ENCODE measurements around the gene CALD1.

The CALD1 gene

DNA sequence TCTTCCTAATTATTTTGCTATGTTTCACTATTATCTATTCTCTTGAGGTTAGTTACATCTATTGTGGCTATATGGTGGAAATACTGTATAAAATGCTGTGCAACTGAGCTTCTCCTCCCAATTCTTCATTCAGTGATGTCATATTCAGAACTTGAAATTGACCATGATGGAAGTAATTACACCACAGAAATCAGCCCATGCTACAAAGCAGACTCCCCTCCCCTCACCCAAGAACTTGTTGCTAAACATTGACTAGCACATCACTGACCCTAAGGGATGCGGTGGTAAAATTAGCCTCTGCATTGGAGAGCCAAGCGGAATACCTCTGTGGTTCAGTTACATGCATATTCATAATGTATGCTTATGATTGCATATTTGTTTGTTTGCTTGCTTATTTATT lies 8.8 kb downstream of the CALD1 start:
- no peak for DNase-seq

DNA sequence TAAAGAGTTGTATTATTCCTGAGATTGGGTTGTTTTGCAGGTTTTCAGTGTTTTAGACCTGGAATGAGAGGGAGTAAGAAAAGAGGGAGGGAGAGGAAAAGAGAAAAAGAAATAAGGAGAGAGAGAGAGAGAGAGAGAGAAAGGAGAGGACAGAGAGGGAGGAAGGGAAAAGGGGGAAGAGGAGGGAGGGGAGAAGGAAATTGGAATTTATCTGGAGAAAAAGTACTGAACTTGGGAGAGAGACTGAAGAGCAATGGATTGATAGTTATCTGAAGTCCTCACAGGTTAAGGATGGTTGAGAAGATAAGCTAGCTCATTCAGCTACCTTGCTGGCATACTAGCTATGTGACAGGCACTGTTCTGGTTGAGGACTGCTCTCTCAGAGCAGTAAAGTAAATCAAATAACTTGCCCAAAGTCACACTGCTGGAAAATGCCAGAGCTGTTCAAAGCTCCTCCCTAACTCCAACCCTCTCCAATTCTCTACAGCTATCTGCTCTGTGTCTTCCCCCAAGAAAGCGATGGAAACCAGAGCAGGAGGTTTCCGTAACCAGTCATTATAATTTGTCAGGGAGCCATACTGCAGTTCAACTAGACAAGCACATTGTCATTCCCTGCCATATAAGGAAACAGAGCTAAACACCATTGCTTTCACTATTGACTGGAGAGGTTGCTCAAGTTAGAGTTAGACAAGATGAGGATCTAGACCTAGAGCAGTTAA lies 10.7 kb downstream of the CALD1 start:
- no peak for DNase-seq

DNA sequence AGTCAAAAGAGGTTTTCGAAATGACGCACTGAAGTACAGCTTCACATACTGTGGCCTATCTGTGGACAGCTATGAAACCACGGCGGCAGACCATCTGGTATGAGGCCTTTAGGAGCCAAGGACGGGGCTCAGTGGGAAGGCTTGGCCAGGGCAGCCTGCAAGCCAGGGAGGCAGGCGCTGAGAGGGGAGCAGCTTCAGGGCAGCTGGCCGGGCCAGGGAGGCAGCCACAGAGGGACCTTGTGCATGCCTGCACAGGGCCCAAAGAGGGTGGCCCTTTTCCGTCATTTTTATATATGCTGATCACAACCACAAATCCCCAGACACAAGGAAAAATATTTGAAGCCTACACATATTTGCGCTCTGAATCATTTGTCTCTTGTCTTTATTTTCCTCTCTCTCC lies 13.5 kb downstream of the CALD1 start:
- DNase-seq = no peak

DNA sequence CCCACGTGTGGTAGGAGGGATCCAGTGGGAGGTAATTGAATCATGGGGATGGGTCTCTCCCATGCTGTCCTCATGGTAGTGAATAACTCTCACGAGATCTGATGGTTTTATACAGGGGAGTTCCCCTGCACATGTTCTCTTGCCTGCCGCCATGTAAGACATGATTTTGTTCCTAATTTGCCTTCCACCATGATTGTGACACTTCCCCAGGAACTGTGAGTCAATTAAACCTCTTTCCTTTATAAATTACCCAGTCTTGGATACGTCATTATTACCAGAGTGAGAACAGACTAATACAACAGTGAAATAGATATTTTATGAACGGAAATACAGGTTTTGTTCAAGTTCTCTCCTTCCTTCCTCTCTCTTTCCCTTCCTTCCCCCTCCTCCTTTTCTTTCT lies 15.8 kb downstream of the CALD1 start:
- DNase-seq = no peak

GRCh38 chr7:134798155-134798554 lies 18.7 kb downstream of the CALD1 start:
- DNase-seq = no peak

GRCh38 chr7:134799377-134799776 lies 19.9 kb downstream of the CALD1 start:
- no peak for DNase-seq

DNA sequence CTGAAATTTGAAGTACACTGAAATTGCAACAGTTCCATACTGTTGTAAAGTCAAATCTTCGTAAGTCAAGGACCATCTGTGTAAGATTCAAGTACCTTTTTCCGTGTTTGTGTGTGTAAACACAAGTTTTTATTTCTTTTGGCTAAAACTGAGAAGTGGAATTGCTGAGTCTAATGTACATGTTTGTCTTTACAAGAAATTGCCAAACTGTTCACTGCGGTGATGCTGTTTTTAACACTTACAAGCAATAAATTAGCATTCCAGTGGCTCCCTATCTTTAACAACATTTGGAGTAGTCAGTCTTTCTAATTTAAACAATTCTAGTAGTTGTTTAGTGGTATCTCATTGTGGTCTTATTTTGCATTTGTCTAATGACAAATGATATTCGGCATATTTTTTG lies 23.3 kb downstream of the CALD1 start:
- DNase-seq = no peak

DNA sequence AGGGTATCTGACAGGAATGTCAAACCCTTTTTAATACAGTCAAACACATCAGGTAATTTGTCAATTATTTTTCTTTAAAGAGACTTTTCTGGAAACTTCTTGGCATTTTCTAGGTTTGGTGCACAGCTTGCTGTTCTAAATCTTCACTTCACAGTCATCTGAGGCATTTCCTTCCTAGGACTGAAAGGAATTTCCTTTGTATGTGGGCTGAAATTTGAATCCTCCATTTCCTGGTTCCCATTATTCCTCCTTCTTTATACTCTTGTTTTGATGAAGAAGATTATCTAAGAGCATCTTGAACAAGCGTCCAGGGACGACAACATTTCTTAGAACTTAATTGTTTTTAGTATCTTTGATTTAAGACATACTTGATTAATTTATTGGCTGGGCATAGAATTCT lies 24.9 kb downstream of the CALD1 start:
- no peak for DNase-seq

- DNase-seq = no peak
These were observed 25.4 kb downstream of the CALD1 start for GRCh38 chr7:134804854-134805253.

DNA sequence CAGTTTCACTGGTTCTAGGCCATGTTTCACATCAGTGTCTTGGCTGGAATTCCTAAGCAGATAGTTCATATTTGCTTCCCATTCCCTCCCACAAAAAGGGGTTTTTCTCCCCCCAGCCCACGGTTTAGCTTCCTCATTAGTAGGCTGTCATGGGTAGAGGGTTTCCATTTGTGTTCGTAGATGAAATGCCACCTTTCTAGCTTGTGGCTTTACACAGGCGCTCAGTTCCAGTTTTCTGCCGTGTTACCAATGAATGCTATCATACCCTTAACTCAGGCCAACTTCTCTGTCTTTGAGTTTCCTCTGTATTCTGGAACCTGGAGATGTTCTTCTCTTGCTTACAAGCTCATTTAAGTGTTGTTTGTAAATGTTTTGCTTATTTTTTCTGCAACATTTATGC lies 26.8 kb downstream of the CALD1 start:
- DNase-seq = no peak

GRCh38 chr7:134809616-134810015 lies 30.2 kb downstream of the CALD1 start:
- no peak for DNase-seq

- no peak for DNase-seq
These were observed 32.3 kb downstream of the CALD1 start for GRCh38 chr7:134811765-134812164.

DNA sequence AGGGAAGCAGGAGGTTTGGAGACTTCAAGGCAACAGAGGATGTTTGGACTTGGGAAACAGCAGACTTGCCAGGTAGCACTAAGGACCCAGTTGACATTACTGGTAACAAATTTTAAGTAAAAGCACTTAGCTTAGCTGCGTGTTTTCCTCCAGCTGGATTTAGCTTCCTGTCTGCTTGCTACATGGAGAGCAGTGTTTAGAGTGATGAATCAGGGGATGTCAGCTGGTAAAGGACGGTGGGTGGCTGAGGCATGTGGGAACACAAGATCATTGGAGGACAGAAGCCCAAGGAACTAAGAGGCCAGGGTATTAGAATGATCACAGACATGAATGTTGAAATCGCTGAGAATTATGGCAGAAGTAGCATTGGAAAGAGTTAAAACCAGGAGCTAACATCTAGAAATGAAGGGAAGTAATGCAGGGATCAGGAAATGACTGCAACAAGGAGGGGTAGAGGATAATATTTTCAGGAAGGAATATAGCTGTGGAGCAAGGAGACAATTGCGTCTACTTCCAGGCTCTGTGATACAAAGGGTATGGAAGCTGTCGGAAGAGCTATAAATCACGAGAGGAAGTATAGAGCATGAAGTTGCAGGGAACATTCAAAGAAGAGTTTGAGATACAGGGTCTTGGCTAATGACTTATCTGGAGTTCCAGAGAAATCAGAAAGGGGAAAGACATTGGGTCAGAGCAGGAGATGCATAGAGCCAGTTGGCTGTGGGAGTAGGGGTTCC lies 34.4 kb downstream of the CALD1 start:
- DNase-seq = no peak

DNA sequence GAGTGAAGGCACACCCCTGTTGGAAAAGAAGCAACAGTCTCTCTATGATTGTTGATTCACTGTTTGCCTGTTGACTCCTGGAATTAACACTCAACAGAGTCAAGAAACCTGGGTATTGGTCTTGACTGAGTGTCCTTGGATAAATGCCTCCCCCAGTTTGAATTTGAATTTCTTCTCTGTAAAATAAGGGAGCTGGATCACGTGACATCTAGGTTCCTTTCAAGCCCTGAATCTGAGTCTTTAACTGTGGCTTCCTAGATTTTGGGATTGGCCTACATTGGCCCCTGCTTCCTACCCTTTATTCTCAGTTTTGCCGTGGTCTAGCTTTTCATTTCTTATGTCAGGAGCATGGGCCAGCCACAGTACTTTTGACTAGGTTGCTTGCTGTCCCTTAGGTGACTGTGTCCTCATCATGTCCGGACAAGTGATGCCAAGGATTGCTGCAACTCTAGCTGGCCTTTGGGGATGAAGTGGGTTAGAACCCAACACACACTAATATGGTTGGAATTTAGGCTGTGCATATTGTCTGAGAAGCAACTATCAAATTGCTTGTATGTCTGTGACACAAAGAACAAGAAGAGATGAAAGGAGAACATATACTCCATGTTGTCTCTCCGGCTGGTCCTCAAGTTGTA lies 35.4 kb downstream of the CALD1 start:
- no peak for DNase-seq

- DNase-seq = no peak
These were observed 39.3 kb downstream of the CALD1 start for GRCh38 chr7:134818613-134819345.

DNA sequence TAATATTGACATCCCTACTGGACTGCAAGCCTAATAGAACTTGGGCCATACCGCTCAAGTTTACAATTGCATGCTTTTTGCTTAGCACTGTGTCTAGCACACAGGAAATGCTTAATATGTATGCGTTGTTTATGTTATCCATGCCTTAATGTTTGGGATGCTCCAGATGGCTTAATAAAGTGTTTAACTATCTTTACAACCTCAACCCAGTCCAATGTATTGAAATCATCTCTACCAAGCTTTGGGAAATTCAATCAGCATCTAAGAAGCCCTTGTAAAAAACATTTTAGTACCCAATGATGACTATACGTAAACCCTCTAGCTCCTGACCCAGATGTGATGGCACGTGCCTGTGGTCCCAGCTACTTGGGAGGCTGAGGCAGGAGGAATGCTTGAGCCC lies 40.0 kb downstream of the CALD1 start:
- DNase-seq = no peak

DNA sequence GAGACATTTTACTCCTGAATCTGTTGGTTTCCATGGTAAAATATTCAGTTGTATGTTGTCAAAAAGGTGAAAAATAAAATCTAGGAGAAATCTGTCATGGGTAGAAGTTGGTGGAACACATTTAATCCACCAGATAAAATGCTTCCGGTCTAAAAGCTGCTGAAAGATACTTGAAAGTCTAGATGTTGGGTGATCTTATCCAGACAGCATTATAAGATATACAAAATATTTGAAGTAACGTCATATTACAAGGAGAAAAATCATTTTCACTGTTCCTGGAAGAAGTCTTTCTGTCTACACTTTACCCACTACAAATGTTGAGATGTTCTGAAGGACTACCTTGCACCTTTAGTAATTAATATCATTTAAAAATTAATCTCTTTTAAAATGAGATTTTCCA lies 40.9 kb downstream of the CALD1 start:
- DNase-seq = no peak

DNA sequence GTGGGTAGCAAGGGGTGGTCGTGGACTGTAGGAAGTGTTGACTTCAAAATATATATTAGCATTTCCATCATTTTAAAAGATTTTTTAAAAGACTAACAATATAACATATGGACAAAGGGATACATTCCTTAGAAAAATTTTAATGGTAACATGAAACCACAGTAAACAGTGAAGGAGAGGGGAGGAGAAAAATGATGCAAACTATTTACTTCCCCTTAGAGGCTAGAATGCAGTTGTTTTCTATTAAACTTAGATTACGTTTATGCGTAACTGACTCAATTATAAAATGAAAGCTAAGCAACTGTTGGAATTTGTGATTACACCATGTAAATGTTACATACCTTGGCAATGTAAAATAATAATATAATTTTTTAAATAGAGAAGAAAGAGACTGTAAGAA lies 41.3 kb downstream of the CALD1 start:
- no peak for DNase-seq

GRCh38 chr7:134823400-134823799 lies 44.0 kb downstream of the CALD1 start:
- no peak for DNase-seq

DNA sequence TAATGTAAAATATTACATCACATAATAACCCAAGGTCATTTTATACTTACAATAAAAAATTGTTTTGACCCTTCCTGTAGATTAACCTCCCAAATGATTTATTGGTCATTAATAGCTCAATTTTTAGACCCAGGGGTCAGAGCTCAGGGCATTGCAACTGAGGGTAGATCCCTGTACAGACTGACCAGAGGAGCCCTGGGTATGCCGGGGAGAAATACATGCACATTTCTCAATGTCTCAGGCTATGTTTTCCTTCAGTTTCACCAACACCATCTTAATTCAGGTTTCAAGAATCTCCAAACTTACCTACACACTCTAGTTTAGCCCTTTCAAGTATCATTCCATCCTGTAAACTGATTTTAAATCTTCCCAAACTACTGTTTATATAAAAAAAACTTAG lies 46.2 kb downstream of the CALD1 start:
- DNase-seq = no peak

GRCh38 chr7:134826105-134826504 lies 46.7 kb downstream of the CALD1 start:
- no peak for DNase-seq

DNA sequence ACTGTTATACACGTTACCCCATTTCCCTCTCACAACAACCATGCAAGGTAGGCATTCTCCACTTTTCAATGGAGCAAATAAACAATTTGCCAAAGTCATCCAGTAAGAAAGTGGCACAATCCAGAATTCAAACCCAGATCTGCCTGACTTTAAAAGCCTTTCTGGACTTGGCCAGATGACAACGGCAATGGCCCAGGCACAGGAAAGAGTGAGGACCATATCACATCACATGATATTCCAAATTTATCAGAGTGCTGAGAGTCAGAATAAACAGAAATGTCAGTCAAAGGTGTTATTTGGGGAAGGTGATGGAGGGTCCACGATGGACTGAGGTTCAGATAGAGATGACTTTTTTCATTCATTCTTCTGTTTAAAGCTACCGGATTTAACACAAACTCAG lies 48.0 kb downstream of the CALD1 start:
- DNase-seq = no peak

DNA sequence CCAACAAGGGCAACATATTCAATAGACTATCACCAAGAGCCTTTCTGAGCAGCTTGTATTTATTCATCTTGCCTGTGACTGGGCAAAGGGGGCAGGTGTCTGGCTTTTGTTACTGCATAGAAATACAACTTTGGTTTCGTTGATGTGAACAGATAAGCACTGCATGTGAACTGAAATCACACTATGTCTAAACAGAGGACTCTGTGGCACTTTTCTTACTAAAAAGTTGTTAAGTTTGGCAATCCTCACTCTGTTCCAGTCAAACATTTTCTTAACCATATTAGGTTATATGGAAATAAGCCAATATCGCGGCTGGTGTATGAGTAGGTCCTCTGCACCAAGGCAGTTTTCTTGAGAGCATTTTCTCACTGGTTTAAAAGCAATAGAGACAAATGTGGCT lies 48.5 kb downstream of the CALD1 start:
- no peak for DNase-seq

- DNase-seq = no peak
These were observed 48.9 kb downstream of the CALD1 start for GRCh38 chr7:134828361-134828760.
